ENCODE measurements around the gene EXOC1.

GRCh38 chr4:55947912-55948725 is 94.7 kb downstream of the EXOC1 start:
- no peak for TF ChIP-seq EZH2 (IDR thresholded peaks at IDR 0.05; ENCODE audit: borderline replicate concordance, low read length)
- TF ChIP-seq CTCF (IDR thresholded peaks at IDR 0.05; ENCODE audit: low read length) = no peak

Measured in OCI-LY1 (cell line).